ENCODE results near the gene ZNF524.
"Not testable (repeated sequence)": the region's sequence is repeated elsewhere in the genome, so short reads cannot be mapped to it uniquely, and the experiment has no call there.

The ZNF524 gene

DNA sequence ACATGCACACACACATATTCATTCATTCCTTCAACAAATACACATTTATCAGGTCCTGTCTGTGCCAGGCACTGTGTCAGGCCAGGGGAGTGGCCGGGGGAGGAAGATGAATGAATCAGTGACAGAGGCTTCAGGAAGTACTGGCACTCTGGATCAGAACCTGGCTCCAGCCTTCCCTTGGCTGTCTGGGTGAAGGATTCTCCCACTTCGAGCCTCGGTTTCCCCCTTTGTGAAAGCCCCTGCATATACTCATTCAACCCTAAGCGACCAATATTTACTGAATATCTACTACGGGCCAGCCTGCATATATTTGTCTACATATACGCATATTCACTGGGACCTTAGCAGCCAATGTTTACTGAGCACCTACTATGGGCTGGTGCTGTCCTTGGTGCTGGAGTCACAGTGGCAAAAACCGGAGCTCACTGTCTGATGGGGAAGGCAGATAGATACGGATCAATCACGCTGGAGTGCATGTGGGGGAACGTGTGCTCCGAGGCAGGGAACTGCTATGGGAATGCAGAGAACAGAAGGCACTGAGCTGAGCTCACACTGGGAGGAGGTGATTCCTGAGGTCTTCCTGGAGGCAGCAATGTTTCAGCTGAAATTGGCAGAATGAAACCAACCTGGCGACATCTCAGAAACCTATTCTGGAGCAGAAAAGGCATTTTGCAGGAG is 18.8 kb upstream of the ZNF524 start:
- no peak for DNase-seq (ENCODE audit: low read depth in 2 of 2, low spot score in 1 of 2)

GRCh38 chr19:55581823-55582223 is 18.3 kb upstream of the ZNF524 start:
- no peak for DNase-seq (ENCODE audit: low read depth in 2 of 2, low spot score in 1 of 2)

- DNase-seq (ENCODE audit: low read depth in 2 of 2, low spot score in 1 of 2): not testable (repeated sequence)
These were observed 17.8 kb upstream of the ZNF524 start for GRCh38 chr19:55582284-55582683.

DNA sequence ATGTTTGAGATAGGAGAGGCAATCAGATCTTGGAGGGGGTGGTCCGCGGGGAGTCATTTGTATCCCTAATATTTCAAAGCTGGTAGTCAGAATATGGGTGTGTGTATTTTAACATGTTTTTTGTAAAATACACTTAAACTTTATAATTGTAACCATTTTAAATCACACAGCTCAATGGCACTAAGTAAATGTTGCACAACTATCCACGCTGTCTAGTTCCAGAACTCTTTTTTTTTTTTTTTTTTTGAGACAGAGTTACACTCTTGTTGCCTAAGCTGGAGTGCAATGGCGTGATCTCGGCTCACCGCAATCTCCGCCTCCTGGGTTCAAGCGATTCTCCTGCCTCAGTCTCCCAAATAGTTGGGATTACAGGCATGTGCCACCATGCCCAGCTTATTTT is 16.2 kb upstream of the ZNF524 start:
- DNase-seq (ENCODE audit: low read depth in 2 of 2, low spot score in 1 of 2): not testable (repeated sequence)

- DNase-seq (ENCODE audit: low read depth in 2 of 2, low spot score in 1 of 2): no peak
These were observed 15.2 kb upstream of the ZNF524 start for GRCh38 chr19:55584871-55585270.

- no peak for DNase-seq (ENCODE audit: low read depth in 2 of 2, low spot score in 1 of 2)
These were observed 14.3 kb upstream of the ZNF524 start for GRCh38 chr19:55585658-55586339.

DNA sequence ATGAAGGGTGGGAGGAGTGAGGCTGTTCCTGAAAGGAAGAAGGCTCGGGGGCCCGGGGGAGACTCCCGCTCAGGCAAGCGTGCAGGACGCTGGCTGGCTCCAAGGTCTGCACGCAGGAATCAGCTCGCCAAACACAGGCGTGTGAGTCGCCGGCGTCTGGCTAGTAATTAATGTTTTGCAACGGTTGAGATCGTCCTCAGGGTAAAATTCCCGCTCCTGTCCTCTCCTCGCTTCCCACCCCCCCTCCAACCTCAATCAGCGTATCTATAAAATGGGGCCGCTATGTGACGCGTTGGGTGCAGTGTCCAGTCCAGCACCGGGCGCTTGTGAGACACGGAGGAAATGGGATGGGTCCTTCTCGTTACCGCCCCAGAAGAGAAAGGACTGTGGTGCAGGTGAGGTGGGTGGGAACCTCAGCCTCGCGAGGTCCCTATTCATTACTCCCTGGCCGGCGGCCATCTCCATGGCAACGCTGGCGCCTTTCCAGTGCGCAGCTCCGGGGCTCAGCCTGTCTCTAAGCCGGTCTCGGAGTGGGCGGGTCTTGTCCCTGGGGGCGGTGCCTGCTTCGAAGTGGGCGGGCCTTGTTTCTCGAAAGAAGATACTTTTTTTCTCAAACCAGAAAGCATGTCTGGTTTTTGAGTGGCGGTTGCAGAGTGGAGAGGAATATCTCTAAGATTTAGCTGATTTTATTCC is 13.0 kb upstream of the ZNF524 start:
- DNase-seq (ENCODE audit: low read depth in 2 of 2, low spot score in 1 of 2): peak; percentile 80 to 84

DNA sequence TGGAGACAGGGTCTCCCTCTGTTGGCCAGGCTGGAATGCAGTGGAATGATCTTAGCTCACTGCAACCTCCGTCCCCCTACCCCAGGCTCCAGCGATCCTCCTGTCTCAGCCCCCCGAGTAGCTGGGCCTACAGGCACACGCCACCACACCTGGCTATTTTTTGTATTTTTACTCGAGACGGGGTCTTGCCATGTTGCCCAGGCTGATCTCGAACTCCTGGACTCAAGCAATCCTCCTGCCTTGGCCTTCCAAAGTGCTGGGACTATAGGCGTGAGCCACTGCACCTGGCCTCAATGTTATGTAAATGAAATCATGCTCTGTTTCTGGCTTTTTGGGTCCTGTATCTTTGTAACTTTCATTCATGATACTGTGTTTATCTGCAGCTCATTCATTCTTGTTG is 11.3 kb upstream of the ZNF524 start:
- no peak for DNase-seq (ENCODE audit: low read depth in 2 of 2, low spot score in 1 of 2)

GRCh38 chr19:55590109-55590508 is 10.0 kb upstream of the ZNF524 start:
- no peak for DNase-seq (ENCODE audit: low read depth in 2 of 2, low spot score in 1 of 2)

DNA sequence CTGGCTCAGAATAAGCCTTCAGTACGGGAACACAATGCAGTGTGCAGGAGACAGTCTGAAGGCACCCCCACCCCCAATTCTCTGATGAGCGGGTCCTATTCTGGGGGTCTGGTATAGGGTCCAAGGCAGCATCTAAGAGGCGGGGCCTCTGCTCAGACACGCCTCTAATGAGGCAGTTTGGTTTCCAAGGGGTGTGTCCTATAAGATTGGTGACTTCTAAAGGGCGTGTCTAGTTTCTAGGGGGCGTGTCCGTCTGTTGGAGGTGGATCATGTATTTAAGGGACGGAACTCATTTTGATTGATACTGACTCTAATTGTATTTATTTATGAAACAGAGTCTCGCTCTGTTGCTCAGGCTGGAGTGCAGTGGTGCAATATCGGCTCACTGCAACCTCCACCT is 9.5 kb upstream of the ZNF524 start:
- DNase-seq (ENCODE audit: low read depth in 2 of 2, low spot score in 1 of 2): no peak

DNA sequence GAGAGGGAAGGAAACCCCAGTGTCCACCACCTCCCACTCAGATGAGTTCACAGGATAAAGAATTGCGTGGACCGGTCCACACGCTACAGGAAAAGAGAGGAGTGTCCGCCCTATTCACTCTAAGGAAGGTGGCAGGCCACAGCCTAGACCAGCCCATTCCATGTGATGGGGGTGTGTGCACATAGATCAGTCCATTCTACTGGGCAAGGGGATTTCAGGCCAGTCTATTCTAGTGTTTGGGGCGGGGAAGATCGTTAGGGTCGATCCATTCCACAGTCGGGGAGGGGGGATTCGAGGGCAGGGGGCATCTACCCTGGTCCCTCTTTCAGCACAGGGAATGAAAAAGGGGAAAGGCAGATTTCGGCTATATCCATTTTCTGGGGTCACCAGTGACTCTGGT is 8.5 kb upstream of the ZNF524 start:
- no peak for DNase-seq (ENCODE audit: low read depth in 2 of 2, low spot score in 1 of 2)

DNA sequence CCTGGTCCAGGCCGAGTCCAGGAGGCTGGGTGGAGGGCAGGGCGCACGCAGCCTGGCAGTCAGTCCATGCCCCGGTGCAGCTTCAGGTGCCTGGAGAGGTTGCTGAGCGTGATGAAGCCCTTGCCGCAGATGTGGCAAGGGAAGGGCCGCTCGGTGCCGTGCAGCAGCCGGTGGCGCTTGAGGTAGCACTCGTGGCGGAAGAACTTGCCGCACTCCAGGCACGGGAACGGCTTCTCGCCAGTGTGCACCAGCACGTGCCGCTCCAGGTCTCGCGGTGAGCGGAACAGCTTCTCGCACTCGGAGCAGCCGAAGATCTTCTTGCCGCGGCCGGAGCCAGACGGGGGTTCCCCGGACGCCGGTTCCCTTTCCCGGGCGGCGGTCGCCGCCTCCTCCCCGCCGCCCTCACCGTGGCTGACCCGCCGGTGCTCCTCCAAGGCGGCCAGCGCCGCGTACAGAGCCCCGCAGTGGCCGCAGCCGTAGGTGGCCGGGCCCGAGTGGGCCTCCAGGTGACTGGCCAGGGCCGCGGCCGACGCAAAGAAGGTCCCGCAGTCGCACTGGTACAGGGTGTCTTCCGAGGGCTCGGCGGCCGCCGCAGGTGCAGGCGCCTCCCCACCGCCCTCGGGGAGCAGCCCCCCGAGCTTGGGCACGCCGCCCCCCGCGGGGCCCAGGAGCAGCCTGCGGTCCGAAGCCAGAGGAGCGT is 7.5 kb upstream of the ZNF524 start:
- DNase-seq (ENCODE audit: low read depth in 2 of 2, low spot score in 1 of 2): no peak

GRCh38 chr19:55593096-55593772 is 6.9 kb upstream of the ZNF524 start:
- DNase-seq (ENCODE audit: low read depth in 2 of 2, low spot score in 1 of 2): no peak

GRCh38 chr19:55594996-55595545 is 5.0 kb upstream of the ZNF524 start:
- DNase-seq (ENCODE audit: low read depth in 2 of 2, low spot score in 1 of 2): no peak

DNA sequence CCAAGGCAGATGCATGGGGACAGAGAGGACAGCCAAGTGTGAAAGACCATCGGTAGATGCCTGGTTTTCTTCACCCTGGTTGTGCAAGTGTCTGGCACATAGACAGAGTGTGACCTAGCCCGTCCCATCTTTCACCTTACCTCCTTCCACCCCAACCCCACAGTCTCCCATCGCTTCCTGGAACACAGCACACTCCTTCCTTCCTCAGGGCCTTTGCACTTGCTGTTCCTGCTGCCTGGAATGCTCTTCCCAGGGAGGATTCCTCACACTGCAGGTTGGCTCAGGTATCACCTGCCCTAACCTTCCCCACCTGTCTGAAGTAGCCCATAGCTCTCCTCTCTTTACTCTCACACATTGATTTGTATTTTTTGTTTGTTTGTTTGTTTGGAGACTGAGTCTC is 3.8 kb upstream of the ZNF524 start:
- no peak for DNase-seq (ENCODE audit: low read depth in 2 of 2, low spot score in 1 of 2)

GRCh38 chr19:55597501-55597921 is 2.6 kb upstream of the ZNF524 start:
- no peak for DNase-seq (ENCODE audit: low read depth in 2 of 2, low spot score in 1 of 2)

DNA sequence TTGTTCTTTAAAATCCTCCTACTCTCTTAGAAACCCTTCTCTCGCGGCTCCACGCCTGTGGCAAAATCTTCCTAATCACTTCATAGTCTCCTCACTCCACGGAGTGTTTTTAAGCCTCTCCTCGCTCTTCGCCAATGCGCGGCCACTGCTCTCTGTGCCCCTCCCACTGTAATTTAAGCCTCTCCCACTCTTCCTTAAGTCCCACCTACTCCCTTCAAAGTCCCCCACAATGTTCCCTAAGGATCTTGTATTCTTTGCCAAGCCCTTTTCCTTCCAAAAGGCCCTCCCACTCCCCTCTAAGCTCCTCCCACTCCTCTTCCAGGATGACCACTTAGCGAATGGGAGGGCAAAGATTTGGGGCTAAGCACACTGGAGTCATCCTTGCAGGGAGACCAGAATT is 2.1 kb upstream of the ZNF524 start:
- no peak for DNase-seq (ENCODE audit: low read depth in 2 of 2, low spot score in 1 of 2)

DNA sequence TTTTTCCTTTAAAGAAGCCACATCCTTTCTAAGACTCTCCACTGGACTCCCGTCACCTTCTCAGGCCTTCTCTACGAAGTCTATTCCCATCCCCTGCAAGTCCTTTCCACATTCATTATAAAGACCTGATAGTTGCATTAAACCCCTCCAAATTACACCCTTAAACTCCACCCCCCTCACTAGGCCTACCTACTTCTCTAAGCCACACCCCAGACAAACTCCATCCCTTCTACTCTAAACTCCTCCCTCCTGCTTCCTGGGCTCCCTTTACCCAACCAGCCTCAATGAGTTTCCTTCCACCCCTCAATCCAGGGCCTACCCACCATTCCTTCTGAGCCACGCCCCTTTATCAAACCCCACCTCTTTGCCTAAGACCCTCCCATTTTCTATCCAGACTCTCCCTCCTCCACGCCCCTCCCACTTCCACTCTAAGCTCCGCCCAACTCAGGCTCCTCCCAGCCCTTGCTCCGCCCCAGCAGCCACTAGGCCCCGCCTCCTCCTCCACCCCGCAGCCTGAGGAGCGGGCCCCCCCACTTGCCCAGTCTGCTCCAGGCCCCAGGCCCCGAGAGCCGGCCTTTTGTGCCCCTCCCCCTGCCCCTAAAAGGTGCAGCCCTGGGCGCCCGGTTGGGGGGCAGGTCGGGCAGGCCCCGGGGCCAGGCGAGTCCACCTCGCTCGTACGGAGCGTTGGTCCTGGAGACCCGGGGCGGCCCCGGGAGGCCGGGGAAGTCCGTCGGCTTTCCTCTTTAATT is 1.2 kb upstream of the ZNF524 start:
- peak; percentile 85 to 87 for DNase-seq (ENCODE audit: low read depth in 2 of 2, low spot score in 1 of 2)

GRCh38 chr19:55599468-55599841 is 633 bp upstream of the ZNF524 start, which contains the start of gene FIZ1:
Gene FIZ1, minus strand, starts transcription at chr19:55599517. Its CDS starts 1,652 bp downstream, at chr19:55597865.
- DNase-seq (ENCODE audit: low read depth in 2 of 2, low spot score in 1 of 2): peak; percentile 88 to 91

DNA sequence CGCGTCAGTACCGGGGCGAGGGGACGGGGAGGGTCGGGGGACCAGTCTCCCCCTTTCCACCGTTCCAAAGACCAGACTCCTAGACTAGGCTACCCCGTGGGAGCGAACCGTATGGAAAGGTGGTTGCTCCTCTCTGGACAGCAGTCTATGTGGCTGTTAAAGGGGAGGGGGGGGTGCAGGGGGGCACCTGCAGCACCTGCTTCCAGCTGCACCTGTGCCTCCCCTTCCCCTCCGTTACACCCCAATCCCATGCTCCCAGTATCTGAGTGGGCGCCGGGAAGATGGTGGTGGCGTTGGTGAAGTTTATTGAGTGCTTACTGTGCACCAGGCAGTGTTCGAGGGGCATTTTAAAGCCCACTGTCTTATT is 557 bp downstream of the ZNF524 start:
- DNase-seq (ENCODE audit: low read depth in 2 of 2, low spot score in 1 of 2): no peak

Measured in stimulated activated CD8-positive, alpha-beta memory T cell treated with anti-CD3 and anti-CD28 coated beads, Interleukin-4, amount 100 ng/mL, for 1 hour (primary cell).